Cardiac septum (tissue), 1 donor: ENCODE data around the gene SH3BP5. TPM values are rescaled to one million over a fixed set of nuclear protein-coding genes. Genes with fewer than 3 reads are reported as not detected.
A peak's percentile ranks its signal among the peaks of the same experiment; 100 is the strongest.

Source experiments
- DNase-seq: peaks from one replicate; pipeline ENCODE4 v3.0.0-alpha.2; 2020; ENCODE audit warnings: low spot score
- intact Hi-C: fragments of 100-400 bp; cut with DNase I; formaldehyde crosslinking; loops from one replicate; pipeline ENCODE4 v1.14.0; 2022
- total RNA-seq: library from RNA; stranded (reverse); fragmentation: NEBNext Ultra II Directional; extraction: Animal tissue kit (Norgen Biotek cat#: 25700); gene quantifications from one replicate; pipeline ENCODE4 v1.2.1, GENCODE V29; 2021
- donor health status: DM: no; HTN: no; CAD: no.

The SH3BP5 gene
- total RNA-seq, 1 donor from 2014 or later, result 11.4 TPM

DNA sequence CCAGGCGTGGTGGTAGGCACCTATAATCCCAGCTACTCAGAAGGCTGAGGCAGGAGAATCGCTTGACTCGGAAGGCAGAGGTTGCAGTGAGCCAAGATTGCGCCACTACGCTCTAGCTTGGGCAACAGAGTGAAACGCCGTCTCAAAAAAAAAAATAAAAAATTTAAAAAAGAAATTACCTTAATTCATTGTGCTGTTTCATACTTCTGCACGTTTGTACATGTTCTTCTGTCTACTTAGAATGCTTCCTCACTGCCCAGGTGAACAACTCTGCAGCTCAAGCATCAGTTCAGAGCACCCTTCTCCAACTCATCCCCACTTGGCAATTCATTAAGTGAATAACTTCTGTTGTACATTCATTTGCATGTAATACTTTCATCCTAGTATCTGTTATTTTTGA lies 112.3 kb downstream of the SH3BP5 start:
- intact Hi-C loops, result no loop called here

DNA sequence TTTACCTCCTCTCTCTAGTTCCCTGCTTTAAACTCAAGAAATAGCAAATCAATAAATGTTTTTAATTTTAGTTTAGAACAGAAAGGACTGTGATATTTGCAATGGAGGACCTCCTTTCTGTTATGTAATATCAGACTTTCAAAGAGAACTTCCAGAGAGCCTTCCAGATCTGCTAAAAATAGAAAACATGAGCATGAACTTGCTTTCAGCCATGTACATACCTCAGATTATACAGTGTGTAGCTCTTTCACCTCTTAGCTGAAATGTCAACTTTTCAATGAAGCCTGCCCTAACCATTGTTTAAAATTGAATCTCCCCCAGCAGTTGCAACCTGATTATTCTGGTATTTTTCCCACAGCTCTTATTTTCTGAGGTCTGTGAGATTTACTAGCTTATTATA lies 113.7 kb downstream of the SH3BP5 start:
- intact Hi-C loops, result no loop called here
- DNase-seq, result no peak

More for the DNA sequence above, 112.3 kb downstream of the SH3BP5 start:
- DNase-seq, result no peak

DNA sequence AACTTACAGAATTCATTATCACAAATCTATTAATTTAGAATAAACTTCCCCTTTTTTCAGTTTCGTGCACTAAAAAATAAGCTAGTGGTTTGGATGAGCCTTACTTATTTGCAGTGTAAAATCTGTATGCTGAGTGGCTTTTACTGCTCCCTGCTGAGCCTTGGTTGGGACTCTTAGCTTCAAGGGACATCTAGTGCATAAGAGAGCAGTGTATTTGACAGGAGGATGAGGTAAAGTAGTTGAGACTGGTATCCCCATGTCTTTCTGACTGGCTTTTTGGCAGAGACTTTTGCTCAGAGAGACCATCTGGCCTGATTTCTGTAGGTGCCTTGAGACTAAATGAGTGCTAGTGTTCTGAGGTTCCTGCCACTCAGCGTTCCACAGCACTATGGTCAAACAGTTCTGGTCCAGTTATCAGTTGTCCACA lies 114.5 kb downstream of the SH3BP5 start:
- DNase-seq, result no peak
- intact Hi-C loops, result no loop called here

DNA sequence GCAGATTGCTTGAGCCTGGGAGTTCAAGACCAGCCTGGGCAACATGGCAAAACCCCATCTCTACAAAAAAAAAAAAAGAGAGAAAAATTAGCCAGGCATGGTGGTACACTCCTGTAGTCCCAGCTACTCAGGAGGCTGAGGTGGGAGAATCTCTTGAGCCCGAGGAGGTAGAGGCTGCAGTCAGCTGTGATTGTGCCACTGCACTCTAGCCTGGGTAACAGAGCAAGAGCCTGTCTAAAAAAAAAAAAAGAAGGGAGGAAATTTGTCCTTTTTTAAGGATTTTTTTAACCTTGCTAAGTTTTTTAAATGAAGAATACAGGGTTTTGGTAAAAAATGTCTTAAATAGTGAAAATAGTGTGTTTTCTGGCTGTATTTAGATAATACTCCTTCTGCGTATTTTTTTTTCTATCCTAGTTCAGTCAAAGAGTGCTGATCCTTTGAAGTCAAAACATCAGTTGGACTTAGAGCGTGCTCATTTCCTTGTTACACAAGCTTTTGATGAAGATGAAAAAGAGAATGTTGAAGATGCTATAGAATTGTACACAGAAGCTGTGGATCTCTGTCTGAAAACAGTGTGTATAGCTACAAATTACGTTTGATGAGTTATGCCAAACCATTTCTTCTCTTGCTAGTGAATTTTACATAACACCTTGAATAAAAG lies 115.2 kb downstream of the SH3BP5 start:
- DNase-seq, result no peak
- intact Hi-C loops, result no loop called here

DNA sequence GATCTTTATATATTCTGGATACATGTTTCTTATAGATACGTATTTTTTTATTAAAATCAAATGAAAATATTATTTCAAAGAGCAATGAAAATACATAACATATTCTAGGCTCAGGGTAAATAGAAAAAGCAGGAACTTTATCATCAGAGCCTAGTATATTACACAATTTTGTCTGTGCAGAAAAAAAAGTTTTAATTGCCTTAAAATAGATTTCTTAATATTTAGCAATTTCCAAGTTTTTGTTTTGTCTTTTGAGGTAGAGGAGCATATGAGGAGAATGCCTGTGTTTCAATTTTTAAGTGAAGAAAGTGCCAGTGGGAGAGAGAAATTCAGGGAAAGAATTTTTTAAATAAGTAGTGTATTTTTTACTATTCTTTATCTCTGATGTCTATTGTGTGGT lies 115.9 kb downstream of the SH3BP5 start:
- intact Hi-C loops, result no loop called here
- DNase-seq, result no peak

DNA sequence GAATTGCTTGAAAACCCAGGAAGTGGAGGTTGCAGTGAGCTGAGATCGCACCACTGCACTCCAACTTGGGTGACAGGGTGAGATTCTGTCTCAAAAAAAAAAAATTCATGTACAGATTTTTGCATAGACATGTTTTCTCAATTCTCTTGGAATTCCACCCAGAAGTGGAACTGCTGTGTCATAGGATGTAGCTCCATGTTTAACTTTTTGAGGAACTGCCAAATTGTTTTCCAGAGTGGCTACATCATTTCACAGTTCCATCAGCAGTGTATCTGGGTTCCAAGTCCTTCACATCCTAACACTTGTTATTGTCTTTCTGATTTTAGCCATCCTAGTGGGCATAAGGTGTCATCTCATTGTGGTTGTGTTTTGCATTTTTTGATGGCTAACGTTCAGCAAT lies 116.4 kb downstream of the SH3BP5 start:
- no peak for DNase-seq
- intact Hi-C loops, result no loop called here

DNA sequence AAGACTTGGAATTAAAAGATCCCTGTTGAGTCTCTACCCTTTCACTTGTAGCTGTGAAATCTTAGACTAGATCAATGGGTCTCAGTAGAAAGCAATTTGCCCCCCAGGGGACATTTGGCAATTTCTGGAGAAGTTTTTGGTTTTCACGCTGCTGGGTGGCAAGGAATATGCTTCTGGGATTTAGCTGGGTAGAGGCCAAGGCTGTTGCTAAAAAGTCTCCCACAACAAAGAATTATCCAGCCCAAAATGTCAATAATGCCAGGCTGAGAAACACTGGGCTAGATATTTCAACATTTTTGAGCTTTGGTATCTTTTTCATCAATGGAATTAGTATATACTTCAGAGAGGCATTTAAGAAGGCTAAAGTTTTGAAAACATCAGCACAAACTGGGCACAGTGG lies 117.6 kb downstream of the SH3BP5 start:
- intact Hi-C loops, result no loop called here
- no peak for DNase-seq

DNA sequence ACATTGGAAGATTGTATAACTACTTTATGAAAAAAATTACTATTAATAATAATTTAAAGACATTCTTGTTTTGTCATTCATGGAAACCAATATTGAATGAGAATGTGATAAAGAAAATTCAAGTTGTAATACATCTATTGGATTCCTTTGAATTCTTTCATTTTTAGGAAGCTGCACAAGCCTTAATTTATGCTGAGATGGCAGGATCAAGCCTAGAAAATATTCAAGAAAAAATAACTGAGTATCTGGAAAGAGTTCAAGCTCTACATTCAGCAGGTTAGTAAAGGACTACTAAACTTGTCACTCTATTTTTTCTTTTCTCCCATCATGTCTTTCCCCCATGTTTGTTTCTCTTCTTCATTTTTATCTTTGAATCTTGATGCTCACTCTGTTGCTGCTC lies 120.4 kb downstream of the SH3BP5 start:
- intact Hi-C loops, result no loop called here
- DNase-seq, result no peak

DNA sequence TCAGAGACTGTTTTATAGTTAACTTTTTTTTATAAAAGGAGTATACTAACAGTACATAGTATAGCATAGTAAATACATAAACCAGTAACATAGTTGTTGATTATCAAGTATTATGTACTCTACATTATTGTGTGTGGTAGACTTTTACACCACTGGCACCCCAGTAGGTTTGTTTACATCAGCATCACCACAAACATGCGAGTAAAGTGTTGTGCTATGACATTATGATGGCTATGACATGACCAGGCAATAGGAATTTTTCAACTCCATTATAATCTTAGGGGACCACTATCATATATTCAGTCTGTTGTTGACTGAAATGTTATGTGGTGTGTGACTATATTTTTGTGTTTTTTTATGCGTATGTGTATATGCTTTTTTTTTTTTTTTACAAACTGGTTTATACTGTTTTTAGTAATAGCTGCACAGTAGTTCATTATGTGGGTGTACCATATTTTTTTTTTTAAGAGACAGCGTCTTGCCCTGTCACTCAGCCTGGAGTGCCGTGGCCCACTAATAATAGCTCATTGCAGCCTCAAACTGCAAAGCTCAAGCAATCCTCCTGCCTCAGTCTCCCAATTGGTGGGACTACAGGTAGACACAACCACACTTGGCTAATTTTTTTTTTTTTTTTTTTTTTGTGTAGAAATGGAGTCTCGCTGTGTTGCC lies 124.4 kb downstream of the SH3BP5 start:
- DNase-seq, result no peak
- intact Hi-C loops, result loop anchor here (5.0 kb wide), 1 partner anchor 101 kb away; no protein-coding TSS in a partner anchor

DNA sequence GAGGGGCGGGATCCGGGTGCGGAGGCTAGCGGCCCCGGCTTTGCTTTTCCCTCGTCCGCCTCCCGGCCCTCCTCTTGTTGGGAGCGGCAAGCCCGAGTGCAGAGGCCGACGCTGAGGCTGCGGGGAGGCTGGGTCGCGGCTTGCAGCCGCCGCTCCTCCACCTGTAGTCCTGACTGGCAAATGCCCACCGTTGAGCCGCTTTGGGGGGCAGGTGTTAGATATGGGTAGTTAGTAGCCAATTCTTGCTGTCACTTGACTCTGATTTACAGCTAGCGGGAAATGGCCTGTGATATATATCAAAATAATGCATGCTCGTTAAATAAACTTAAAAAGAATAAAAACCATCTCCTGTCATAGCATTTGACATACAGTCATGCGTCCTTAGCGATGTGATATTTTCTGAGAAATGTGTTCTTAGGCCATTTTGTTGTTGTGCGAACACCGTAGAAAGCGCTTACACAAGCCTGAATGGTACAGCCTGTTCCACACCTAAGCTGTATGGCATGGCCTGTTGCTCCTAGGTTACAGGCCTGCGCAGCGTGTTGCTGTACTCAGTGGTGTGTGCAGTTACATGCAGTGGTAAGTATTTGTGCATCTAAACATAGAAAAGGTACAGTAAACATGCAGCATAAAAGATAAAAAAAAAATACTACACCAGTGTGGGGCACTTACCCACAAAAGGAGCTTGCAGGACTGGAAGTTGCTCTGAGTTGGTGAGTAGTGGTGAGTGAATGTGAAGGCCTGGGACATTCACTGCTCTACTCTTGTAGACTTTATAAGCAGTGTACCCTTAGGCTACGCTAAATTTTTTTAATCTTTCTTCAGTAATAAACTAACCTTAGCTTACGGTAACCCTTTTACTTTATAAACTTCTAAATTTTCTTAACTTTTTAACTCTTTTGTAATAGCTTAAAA lies 125.5 kb downstream of the SH3BP5 start:
- DNase-seq, result no peak
- intact Hi-C loops, result loop anchor here (5.0 kb wide), 1 partner anchor 100 kb away; no protein-coding TSS in a partner anchor

DNA sequence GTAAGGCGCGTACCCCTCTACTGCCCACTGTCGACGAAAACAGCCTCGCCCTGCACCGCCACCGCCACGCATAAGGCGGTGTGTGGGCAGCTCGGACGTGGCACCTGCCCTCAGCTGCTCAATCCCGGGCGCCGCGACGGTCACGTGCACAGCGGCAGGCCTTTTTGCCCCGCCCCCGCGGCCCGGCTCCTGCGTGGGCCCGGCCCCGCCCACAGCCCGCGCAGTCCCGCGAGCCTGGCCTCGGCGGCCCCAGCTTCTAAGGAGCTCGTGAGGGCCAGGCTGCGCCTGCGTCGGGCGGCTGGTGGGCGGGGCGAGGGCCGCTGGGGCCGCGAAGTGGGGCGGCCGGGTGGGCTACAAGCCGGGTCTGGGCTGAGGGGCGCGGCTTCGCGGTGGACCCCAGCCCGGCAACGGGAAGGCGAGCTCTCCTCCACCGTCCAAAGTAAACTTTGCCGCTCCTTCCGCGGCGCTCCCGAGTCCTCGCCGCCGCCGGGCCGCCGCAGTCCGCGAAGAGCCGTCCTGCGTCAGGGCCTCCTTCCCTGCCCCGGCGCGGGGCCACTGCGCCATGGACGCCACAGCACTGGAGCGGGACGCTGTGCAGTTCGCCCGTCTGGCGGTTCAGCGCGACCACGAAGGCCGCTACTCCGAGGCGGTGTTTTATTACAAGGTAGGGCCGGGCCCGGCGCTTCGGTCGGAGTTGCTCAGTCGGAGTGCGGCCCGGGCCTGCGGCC lies 126.3 kb downstream of the SH3BP5 start, which contains the start of gene CAPN7:
Gene CAPN7, plus strand, starts transcription at position 313 of the 728 bp plus-strand sequence. Its CDS starts 250 bp downstream, at position 563.
- peak; percentile 98 for DNase-seq
- intact Hi-C loops, result loop anchor here (5.0 kb wide), 1 partner anchor 99 kb away; no protein-coding TSS in a partner anchor

DNA sequence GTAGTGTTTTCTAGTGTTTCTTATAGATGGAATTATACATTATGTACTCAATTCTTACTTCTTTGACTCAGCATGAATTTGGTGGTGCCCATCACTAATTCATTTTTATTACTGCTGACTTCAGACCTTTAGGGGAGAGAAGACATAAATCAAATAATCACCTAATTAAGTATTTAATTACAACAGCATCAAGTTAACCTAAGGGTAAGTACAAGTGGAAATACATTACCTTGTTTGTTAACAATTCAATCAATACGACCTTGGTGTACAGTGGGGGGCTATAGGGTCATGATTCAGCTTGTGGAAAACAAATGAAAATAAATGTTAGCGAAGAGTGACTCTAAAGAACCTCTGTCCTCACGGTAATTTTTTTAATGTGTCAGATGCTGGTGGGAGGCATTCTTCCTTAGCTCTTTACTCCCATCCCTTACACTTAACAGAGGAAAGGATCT lies 126.9 kb downstream of the SH3BP5 start:
- intact Hi-C loops, result loop anchor here (5.0 kb wide), 1 partner anchor 98 kb away; no protein-coding TSS in a partner anchor
- DNase-seq, result no peak

Other genes with a start within 250 kb of the SH3BP5 start
- gene RBSN, start 233.4 kb downstream of the SH3BP5 start, total RNA-seq, result 24.1 TPM
- 29.2 TPM for gene CAPN7, start 126.3 kb downstream of the SH3BP5 start, total RNA-seq
- gene METTL6, start 95.0 kb upstream of the SH3BP5 start, total RNA-seq, result 11.7 TPM
- gene EAF1, start 95.0 kb upstream of the SH3BP5 start, total RNA-seq, result 10.3 TPM
- gene COLQ, start 189.1 kb upstream of the SH3BP5 start, total RNA-seq, result 41.7 TPM